Measurements from ENCODE around the gene ZBTB26. TPM values are rescaled to one million over a fixed set of nuclear protein-coding genes. Genes with fewer than 3 reads are reported as not detected.

Gene ZBTB26, protein sequence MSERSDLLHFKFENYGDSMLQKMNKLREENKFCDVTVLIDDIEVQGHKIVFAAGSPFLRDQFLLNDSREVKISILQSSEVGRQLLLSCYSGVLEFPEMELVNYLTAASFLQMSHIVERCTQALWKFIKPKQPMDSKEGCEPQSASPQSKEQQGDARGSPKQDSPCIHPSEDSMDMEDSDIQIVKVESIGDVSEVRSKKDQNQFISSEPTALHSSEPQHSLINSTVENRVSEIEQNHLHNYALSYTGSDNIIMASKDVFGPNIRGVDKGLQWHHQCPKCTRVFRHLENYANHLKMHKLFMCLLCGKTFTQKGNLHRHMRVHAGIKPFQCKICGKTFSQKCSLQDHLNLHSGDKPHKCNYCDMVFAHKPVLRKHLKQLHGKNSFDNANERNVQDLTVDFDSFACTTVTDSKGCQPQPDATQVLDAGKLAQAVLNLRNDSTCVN
- total RNA-seq: 2.9 and 4.1 TPM in 2 replicates

DNA sequence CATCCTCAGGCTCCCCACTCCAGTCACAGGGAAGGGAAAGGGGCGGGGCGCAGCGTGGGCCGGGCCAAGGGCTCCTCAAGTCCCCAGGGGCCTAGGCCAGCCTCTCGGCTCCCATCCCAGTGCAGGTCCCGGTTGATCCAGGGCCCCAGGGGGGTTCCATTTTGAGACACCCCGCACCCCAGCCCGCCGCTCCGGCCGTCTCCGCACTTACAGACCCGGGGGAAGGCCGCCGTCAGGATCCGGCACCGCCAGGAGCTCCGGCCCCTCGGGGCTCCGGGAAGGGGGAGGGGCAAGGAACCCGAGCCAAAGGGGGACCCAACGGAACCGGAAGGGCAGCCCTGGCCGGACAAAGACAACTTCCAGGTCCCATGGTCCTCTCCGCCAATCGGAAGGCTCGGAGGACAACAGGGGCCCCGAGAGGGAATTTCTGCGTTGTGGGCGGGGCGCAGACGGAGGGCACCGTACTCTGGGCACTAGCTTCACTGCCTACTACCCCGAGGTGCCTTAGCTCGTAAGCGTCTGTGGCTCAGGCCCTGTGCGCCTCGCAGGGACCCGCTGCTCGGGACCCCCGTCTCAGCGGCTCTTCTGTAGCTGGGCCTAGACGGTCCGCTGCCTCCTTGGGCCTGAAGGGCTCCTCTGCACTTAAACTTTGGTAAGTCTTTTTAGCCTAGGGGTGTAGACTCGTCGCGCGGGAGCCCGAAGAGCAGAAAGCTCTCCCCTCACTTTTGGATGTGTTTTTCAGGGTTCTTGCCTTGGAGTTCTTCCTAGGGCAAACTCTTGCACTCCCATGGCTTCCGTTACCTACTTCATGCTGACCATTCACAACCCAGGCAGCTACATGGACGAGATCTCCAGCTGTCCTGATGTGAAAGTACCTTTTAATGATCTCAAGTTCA, at the start of gene ZBTB26:
Gene ZBTB26 (minus strand): TSS at position 287 of the 896 bp plus-strand sequence. CDS start 11,578 bp downstream, outside the sequence.

DNA sequence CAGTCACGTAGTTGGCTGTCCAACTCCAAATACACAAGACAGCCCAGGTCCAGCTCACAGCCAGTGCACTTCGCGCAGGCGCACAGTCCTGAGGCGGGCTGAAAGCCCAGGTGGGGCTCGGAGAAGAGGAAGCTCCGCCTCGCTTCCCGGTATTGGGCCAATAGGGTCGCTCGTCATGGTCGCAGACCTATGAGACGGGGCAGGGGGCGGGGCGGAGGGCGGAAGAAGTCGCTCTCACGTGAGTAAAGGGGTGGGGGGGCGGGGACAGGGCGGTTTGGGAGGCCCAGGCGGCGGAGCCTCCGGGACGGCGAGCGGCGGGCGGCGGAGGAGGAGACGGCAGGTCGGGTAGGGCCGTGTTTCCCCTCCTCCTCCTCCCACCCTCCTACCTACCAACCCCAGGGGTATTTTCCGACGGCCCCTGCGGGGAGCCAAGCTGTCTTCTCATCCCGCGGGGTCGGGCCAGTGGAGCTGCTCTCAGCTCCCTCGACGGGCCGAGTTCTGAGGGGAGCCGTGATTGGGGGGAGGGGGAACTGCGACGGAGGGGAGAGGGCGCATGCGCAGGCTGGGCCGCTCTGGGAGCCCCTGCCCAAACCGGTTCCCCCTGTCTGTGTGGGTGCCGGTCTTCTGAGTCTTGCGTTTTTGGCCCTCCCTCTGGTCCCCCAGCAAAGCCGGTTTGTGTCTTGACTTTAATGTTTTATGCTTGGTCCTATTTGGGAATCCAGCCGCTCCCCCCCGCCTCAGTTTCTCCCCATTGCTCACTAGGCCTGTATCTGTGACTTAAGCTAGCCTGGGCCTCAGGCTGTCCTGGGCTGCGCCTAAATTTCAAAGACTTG, 9.7 kb upstream of the ZBTB26 start, which contains the start of gene RABGAP1:
Gene RABGAP1 (plus strand): TSS at position 272 of the 833 bp plus-strand sequence. CDS start 16,040 bp downstream, outside the sequence.

DNA sequence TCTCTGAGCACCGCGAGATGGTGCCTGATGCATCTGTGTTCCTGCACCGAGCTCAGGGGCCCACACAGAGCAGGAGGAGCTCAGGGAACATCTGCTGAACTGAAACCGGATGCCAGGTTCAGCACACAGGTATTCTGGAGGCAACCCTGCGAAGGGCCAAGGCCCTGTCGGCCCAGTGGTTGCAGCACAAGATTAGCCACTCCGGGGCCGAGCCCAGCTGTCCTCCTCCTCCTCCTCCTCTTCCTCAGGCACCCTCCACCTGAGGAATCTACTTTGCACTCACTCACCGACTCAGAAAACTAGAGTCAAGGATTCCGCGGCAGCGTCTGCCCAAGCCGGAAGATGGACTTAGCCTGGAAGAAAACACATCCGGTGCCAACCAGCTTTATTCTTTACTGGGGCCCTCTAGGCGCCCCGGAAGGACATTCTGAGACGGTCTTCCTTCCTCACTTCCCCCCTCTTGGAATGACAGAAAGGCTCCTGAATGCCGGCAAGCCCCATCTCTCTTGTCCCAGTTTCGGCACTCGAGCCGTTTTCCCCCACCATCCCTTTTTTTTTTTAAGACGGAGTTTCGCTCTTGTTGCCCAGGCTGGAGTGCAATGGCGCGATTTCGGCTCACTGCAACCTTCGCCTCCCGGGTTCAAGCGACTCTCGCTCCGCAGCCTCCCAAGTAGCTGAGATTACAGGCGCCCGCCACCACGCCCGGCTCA, 18.2 kb downstream of the ZBTB26 start, which contains the start of gene ZBTB6:
Gene ZBTB6 (minus strand): TSS at position 360 of the 710 bp plus-strand sequence. CDS start 1,251 bp downstream, outside the sequence.

DNA sequence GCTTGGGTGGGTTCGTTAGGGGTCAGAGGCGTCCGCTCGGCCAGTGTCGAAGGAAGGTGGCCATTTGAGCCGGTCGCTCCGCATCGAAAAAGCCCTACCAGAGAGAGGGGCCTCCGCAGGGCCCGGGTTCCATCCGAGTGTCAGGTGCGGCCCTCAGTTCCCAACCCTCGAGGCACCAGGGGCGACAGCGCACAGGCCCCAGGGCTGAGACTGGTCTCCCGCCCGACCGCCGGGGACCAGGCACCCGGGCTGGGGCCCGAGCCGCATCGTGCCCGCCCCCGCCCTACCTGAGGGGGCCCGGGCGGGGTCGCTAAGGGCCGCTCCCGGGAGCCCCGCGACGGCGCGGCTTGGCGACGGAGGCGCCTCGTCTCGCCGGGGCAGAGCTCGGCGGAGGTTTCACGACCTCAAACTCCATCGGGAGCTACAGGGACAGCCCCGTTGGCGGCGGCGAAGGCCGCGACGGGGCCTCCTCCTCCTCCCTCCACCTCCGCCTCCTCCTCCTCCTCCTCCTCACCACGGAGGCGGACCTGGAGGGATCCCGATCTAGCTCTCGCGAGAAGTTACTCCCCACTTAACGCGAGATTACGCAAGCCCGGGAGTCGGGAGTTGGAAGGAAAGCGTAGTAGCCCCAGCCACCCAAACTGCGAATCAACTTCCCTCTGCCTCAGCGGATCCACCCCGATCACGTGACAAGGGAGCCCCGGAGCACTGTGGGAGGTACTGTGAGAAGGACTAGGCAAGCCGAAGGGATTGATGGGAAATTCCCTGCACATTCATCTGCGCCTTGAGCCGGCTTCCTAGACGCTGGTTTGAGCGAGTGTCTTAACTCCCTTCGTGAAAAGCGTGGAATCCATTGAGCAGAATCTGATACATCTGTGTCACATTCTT, 26.2 kb downstream of the ZBTB26 start, which contains the start of gene RC3H2:
Gene RC3H2 (minus strand): TSS at position 537 of the 888 bp plus-strand sequence. CDS start 7,850 bp downstream, outside the sequence.

Other genes with a start within 250 kb of the ZBTB26 start
- gene OR1L4, start 207.5 kb downstream of the ZBTB26 start, total RNA-seq: not detected in 2 replicates
- not detected in 2 replicates for gene OR1L6, start 189.2 kb downstream of the ZBTB26 start, total RNA-seq
- not detected in 2 replicates for gene OR5C1, start 142.6 kb downstream of the ZBTB26 start, total RNA-seq
- gene OR1K1, start 131.4 kb downstream of the ZBTB26 start, total RNA-seq: not detected in 2 replicates
- gene PDCL, start 102.9 kb downstream of the ZBTB26 start, total RNA-seq: 120 and 138 TPM in 2 replicates
- 99.0 and 103 TPM in 2 replicates for gene RC3H2, start 26.2 kb downstream of the ZBTB26 start, total RNA-seq
- 15.0 and 16.7 TPM in 2 replicates for gene ZBTB6, start 18.2 kb downstream of the ZBTB26 start, total RNA-seq
- 53.7 and 64.0 TPM in 2 replicates for gene RABGAP1, start 9.5 kb upstream of the ZBTB26 start, total RNA-seq
- gene GPR21, start 102.2 kb upstream of the ZBTB26 start, total RNA-seq: 0.65 and 0.95 TPM in 2 replicates